ENCODE measurements around the gene PCYT1A. TPM values are rescaled to one million over a fixed set of nuclear protein-coding genes. Genes with fewer than 3 reads are reported as not detected.

PCYT1A gene
- total and polyA plus RNA-seq, 2 of the 13 experiments (the other 11 are each of a cell fraction or from before 2014, with no cell fraction given): 26.4 to 45.3 TPM

DNA sequence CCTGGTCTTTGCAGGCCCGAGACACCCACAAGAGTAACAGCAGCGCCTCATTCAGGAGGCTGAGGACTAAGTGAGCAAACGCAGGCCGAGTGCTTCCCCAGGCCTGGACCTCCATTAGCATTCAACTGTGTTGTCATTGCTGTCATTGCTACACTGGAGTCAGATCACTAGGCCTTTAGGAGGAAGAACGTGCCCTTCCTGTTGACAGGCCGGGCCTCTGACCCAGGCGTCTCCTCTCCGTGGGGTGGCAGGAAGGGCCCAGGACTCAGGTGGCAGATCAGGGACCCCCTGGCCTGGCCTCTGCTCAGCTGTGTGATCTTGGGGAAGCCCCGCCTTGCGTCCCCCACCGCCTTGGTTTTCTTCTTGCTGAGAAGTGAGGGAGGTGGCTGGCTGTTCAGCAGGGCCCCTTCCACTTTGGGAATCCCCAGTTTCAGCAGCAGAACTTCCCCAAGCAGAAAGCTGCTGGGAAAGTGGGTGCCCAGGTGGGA is 95.4 kb downstream of the PCYT1A start (continued):
- TF ChIP-seq, protein P1, sequence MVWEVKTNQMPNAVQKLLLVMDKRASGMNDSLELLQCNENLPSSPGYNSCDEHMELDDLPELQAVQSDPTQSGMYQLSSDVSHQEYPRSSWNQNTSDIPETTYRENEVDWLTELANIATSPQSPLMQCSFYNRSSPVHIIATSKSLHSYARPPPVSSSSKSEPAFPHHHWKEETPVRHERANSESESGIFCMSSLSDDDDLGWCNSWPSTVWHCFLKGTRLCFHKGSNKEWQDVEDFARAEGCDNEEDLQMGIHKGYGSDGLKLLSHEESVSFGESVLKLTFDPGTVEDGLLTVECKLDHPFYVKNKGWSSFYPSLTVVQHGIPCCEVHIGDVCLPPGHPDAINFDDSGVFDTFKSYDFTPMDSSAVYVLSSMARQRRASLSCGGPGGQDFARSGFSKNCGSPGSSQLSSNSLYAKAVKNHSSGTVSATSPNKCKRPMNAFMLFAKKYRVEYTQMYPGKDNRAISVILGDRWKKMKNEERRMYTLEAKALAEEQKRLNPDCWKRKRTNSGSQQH (CRISPR knock-in tag; IDR thresholded peaks at IDR 0.05; ENCODE audit: low read depth): no peak
- TF ChIP-seq, protein P2, sequence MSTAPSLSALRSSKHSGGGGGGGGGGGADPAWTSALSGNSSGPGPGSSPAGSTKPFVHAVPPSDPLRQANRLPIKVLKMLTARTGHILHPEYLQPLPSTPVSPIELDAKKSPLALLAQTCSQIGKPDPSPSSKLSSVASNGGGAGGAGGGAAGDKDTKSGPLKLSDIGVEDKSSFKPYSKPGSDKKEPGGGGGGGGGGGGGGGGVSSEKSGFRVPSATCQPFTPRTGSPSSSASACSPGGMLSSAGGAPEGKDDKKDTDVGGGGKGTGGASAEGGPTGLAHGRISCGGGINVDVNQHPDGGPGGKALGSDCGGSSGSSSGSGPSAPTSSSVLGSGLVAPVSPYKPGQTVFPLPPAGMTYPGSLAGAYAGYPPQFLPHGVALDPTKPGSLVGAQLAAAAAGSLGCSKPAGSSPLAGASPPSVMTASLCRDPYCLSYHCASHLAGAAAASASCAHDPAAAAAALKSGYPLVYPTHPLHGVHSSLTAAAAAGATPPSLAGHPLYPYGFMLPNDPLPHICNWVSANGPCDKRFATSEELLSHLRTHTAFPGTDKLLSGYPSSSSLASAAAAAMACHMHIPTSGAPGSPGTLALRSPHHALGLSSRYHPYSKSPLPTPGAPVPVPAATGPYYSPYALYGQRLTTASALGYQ (CRISPR knock-in tag; IDR thresholded peaks at IDR 0.05): no peak
- TF ChIP-seq SRF (IDR thresholded peaks at IDR 0.05; ENCODE audit: low read depth, low read length) (no peak), FOXA1 (IDR thresholded peaks at IDR 0.05) (no peak), FOXA1 (CRISPR knock-in tag; IDR thresholded peaks at IDR 0.05) (no peak), GABPB1 (CRISPR knock-in tag; IDR thresholded peaks at IDR 0.05) (no peak), ZNF703 (CRISPR knock-in tag; IDR thresholded peaks at IDR 0.05; ENCODE audit: borderline replicate concordance) (no peak), MIXL1 (CRISPR knock-in tag; IDR thresholded peaks at IDR 0.05) (0 out of 2 replicates have a peak, but pooled peaks have one; percentile 31), BHLHE40 (IDR thresholded peaks at IDR 0.05; ENCODE audit: low read length) (no peak)
- TF ChIP-seq, protein P3, sequence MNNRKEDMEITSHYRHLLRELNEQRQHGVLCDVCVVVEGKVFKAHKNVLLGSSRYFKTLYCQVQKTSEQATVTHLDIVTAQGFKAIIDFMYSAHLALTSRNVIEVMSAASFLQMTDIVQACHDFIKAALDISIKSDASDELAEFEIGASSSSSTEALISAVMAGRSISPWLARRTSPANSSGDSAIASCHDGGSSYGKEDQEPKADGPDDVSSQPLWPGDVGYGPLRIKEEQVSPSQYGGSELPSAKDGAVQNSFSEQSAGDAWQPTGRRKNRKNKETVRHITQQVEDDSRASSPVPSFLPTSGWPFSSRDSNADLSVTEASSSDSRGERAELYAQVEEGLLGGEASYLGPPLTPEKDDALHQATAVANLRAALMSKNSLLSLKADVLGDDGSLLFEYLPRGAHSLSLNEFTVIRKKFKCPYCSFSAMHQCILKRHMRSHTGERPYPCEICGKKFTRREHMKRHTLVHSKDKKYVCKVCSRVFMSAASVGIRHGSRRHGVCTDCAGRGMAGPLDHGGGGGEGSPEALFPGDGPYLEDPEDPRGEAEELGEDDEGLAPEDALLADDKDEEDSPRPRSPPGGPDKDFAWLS (CRISPR knock-in tag; IDR thresholded peaks at IDR 0.05; ENCODE audit: borderline replicate concordance): no peak
- TF ChIP-seq, protein P4, sequence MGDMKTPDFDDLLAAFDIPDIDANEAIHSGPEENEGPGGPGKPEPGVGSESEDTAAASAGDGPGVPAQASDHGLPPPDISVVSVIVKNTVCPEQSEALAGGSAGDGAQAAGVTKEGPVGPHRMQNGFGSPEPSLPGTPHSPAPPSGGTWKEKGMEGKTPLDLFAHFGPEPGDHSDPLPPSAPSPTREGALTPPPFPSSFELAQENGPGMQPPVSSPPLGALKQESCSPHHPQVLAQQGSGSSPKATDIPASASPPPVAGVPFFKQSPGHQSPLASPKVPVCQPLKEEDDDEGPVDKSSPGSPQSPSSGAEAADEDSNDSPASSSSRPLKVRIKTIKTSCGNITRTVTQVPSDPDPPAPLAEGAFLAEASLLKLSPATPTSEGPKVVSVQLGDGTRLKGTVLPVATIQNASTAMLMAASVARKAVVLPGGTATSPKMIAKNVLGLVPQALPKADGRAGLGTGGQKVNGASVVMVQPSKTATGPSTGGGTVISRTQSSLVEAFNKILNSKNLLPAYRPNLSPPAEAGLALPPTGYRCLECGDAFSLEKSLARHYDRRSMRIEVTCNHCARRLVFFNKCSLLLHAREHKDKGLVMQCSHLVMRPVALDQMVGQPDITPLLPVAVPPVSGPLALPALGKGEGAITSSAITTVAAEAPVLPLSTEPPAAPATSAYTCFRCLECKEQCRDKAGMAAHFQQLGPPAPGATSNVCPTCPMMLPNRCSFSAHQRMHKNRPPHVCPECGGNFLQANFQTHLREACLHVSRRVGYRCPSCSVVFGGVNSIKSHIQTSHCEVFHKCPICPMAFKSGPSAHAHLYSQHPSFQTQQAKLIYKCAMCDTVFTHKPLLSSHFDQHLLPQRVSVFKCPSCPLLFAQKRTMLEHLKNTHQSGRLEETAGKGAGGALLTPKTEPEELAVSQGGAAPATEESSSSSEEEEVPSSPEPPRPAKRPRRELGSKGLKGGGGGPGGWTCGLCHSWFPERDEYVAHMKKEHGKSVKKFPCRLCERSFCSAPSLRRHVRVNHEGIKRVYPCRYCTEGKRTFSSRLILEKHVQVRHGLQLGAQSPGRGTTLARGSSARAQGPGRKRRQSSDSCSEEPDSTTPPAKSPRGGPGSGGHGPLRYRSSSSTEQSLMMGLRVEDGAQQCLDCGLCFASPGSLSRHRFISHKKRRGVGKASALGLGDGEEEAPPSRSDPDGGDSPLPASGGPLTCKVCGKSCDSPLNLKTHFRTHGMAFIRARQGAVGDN (CRISPR knock-in tag; IDR thresholded peaks at IDR 0.05): peak; percentile 78
- TF ChIP-seq, protein P5, sequence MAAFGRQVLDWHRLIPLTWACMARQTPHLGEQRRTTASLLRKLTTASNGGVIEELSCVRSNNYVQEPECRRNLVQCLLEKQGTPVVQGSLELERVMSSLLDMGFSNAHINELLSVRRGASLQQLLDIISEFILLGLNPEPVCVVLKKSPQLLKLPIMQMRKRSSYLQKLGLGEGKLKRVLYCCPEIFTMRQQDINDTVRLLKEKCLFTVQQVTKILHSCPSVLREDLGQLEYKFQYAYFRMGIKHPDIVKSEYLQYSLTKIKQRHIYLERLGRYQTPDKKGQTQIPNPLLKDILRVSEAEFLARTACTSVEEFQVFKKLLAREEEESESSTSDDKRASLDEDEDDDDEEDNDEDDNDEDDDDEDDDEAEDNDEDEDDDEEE (CRISPR knock-in tag; IDR thresholded peaks at IDR 0.05): no peak
- TF ChIP-seq, protein P6, sequence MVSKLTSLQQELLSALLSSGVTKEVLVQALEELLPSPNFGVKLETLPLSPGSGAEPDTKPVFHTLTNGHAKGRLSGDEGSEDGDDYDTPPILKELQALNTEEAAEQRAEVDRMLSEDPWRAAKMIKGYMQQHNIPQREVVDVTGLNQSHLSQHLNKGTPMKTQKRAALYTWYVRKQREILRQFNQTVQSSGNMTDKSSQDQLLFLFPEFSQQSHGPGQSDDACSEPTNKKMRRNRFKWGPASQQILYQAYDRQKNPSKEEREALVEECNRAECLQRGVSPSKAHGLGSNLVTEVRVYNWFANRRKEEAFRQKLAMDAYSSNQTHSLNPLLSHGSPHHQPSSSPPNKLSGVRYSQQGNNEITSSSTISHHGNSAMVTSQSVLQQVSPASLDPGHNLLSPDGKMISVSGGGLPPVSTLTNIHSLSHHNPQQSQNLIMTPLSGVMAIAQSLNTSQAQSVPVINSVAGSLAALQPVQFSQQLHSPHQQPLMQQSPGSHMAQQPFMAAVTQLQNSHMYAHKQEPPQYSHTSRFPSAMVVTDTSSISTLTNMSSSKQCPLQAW (CRISPR knock-in tag; IDR thresholded peaks at IDR 0.05): no peak
- TF ChIP-seq, protein P7, sequence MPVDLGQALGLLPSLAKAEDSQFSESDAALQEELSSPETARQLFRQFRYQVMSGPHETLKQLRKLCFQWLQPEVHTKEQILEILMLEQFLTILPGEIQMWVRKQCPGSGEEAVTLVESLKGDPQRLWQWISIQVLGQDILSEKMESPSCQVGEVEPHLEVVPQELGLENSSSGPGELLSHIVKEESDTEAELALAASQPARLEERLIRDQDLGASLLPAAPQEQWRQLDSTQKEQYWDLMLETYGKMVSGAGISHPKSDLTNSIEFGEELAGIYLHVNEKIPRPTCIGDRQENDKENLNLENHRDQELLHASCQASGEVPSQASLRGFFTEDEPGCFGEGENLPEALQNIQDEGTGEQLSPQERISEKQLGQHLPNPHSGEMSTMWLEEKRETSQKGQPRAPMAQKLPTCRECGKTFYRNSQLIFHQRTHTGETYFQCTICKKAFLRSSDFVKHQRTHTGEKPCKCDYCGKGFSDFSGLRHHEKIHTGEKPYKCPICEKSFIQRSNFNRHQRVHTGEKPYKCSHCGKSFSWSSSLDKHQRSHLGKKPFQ (CRISPR knock-in tag; IDR thresholded peaks at IDR 0.05; ENCODE audit: insufficient replicate concordance): no peak
